ENCODE data around the gene A4GNT.

GRCh38 chr3:138103466-138103865 is 28.7 kb downstream of the A4GNT start:
- no peak for TF ChIP-seq CTCF (IDR thresholded peaks at IDR 0.05)
- TF ChIP-seq EP300 (IDR thresholded peaks at IDR 0.05), result no peak
- TF ChIP-seq POLR2AphosphoS5 (IDR thresholded peaks at IDR 0.05), result no peak
- TF ChIP-seq POLR2A (IDR thresholded peaks at IDR 0.05), result no peak
